Measurements from ENCODE around the gene SNPH.

DNA sequence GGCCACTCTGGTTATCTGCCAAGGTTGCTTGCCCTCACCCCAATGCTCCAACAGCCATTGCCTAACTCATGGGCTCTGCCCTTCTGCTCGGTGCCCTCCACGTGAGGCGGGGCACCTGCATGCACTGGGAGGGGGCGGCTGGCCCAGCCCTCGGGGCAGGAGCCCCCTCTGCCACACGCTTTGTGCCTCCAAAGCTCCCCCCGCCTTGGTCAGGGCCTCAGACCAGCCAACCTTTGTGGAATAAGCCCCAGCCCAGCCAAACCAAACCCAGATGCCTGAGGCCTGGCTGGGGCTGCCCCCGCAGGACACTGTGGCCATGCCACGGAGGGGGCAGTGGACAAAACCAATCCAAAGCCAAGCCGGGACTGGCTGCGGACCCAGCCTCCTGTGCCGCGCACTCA is 41.5 kb downstream of the SNPH start:
- TF ChIP-seq, protein P1, sequence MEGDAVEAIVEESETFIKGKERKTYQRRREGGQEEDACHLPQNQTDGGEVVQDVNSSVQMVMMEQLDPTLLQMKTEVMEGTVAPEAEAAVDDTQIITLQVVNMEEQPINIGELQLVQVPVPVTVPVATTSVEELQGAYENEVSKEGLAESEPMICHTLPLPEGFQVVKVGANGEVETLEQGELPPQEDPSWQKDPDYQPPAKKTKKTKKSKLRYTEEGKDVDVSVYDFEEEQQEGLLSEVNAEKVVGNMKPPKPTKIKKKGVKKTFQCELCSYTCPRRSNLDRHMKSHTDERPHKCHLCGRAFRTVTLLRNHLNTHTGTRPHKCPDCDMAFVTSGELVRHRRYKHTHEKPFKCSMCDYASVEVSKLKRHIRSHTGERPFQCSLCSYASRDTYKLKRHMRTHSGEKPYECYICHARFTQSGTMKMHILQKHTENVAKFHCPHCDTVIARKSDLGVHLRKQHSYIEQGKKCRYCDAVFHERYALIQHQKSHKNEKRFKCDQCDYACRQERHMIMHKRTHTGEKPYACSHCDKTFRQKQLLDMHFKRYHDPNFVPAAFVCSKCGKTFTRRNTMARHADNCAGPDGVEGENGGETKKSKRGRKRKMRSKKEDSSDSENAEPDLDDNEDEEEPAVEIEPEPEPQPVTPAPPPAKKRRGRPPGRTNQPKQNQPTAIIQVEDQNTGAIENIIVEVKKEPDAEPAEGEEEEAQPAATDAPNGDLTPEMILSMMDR (IDR thresholded peaks at IDR 0.05) = no peak
- TF ChIP-seq EZH2 (IDR thresholded peaks at IDR 0.05) (no peak), EZH2phosphoT487 (IDR thresholded peaks at IDR 0.05) (no peak)

All from neural progenitor cell (in vitro differentiated cells).